Measurements from ENCODE around the gene NR4A1.
"Not testable (repeated sequence)": the region's sequence is repeated elsewhere in the genome, so short reads cannot be mapped to it uniquely, and the experiment has no call there.

The NR4A1 gene

GRCh38 chr12:52080403-52081251, 29.4 kb downstream of the NR4A1 start:
- DNase-seq = no peak

- peak; percentile 74 for DNase-seq
These were observed 30.1 kb downstream of the NR4A1 start for GRCh38 chr12:52081263-52081733.

GRCh38 chr12:52082026-52082668, 30.9 kb downstream of the NR4A1 start:
- no peak for DNase-seq

GRCh38 chr12:52082669-52082987, 31.4 kb downstream of the NR4A1 start:
- no peak for DNase-seq

GRCh38 chr12:52082988-52083637, 31.9 kb downstream of the NR4A1 start:
- peak; percentile 73 for DNase-seq

- DNase-seq = no peak
These were observed 32.4 kb downstream of the NR4A1 start for GRCh38 chr12:52083638-52083996.

GRCh38 chr12:52084491-52085231, 33.4 kb downstream of the NR4A1 start:
- no peak for DNase-seq

GRCh38 chr12:52085682-52086180, 34.5 kb downstream of the NR4A1 start:
- DNase-seq = no peak

GRCh38 chr12:52086366-52086765, 35.1 kb downstream of the NR4A1 start:
- peak; percentile 13 for DNase-seq

GRCh38 chr12:52086944-52087835, 35.9 kb downstream of the NR4A1 start:
- DNase-seq = no peak

- peak; percentile 40 for DNase-seq
These were observed 36.9 kb downstream of the NR4A1 start for GRCh38 chr12:52087961-52088820.

GRCh38 chr12:52089491-52089890, 38.2 kb downstream of the NR4A1 start:
- DNase-seq = no peak

- no peak for DNase-seq
These were observed 39.0 kb downstream of the NR4A1 start for GRCh38 chr12:52090291-52090690.

- no peak for DNase-seq
These were observed 39.8 kb downstream of the NR4A1 start for GRCh38 chr12:52091061-52091460.

- DNase-seq = no peak
These were observed 40.6 kb downstream of the NR4A1 start for GRCh38 chr12:52091869-52092268.

- DNase-seq = no peak
These were observed 42.1 kb downstream of the NR4A1 start for GRCh38 chr12:52093346-52093745.

- no peak for DNase-seq
These were observed 45.2 kb downstream of the NR4A1 start for GRCh38 chr12:52096332-52097044.

GRCh38 chr12:52097045-52097666, 45.9 kb downstream of the NR4A1 start:
- no peak for DNase-seq

- DNase-seq = not testable (repeated sequence)
These were observed 53.3 kb downstream of the NR4A1 start for GRCh38 chr12:52104431-52105089.
